Ovary (tissue), 9 donors: ENCODE data around the gene SLC16A14. TPM values are rescaled to one million over a fixed set of nuclear protein-coding genes. Genes with fewer than 3 reads are reported as not detected.

Experiments used
- DNase-seq, 5 donors: peaks; one replicate each; pipeline ENCODE4 v3.0.0-alpha.2; 2019 to 2020
- H3K27ac ChIP-seq, 2 donors: fragments of 200-600 bp; one replicate each; pipeline versions ENCODE4 v1.5.1 to v1.8.0; 2019 to 2022
- H3K27me3 ChIP-seq: fragments of 200-600 bp; one replicate; pipeline ENCODE4 v1.8.0; 2022
- H3K36me3 ChIP-seq: fragments of 200-600 bp; sonication (generic); one replicate; pipeline ENCODE4 v1.5.1; 2019
- H3K4me1 ChIP-seq: one replicate; pipeline ENCODE4 v1.8.1; 2013; ENCODE audit warnings: mild to moderate bottlenecking, moderate library complexity; ENCODE audit not compliant: insufficient read depth
- H3K4me3 ChIP-seq: fragments of 200-600 bp; sonication (generic); one replicate; pipeline ENCODE4 v1.5.1; 2017
- H3K9me3 ChIP-seq, 2 donors: fragments of 200-600 bp in 1 of 2; sonication (generic) in 1 of 2; one replicate each; pipeline versions ENCODE4 v1.5.1 to v1.8.1; 2013 to 2019; ENCODE audit warnings: mild to moderate bottlenecking in 1 of 2, moderate library complexity in 1 of 2
- CTCF ChIP-seq, 3 donors: fragments of 450-650 bp in 2 of 3; fragments of 200-600 bp in 1 of 3; IDR thresholded peaks; one replicate each; pipeline versions ENCODE4 v1.5.1 to v1.8.0; 2016 to 2022; ENCODE audit warnings: antibody characterized with exemption in 3 of 3, mild to moderate bottlenecking in 1 of 3
- EP300 ChIP-seq: sonication (generic); formaldehyde crosslinking; IDR thresholded peaks from one replicate; pipeline ENCODE4 v1.6.1; 2017; ENCODE audit warnings: antibody characterized with exemption
- POLR2A ChIP-seq: fragments of 450-650 bp; IDR thresholded peaks from one replicate; pipeline ENCODE4 v1.6.1; 2017; ENCODE audit warnings: antibody characterized with exemption, mild to moderate bottlenecking, moderate library complexity
- WGBS, 3 donors: extraction: QIAGEN DNeasy Blood & Tissue Kit in 1 of 3; methylation state at CpG; one replicate each; pipeline versions ENCODE4 v1.1.5 to v1.1.7; 2013 to 2017; 5-methylcytosine and 5-hydroxymethylcytosine counted together
- intact Hi-C, 4 donors: fragments of 100-400 bp; cut with DNase I; formaldehyde crosslinking; loops; one replicate each; pipeline versions ENCODE4 v1.11.0 to v1.15.1; 2022 to 2023
- polyA plus RNA-seq, 2 donors: library from polyadenylated mRNA; stranded (reverse); fragments of 200-250 nt in 1 of 2; fragments of 350-450 nt in 1 of 2; fragmentation: Illumina TruSeq in 1 of 2; extraction: RNeasy Lipid Tissue Mini Kit (QIAGEN cat#74804) in 1 of 2; gene quantifications; one replicate each; pipeline ENCODE4 v1.2.3, GENCODE V29; 2013 to 2014
- total RNA-seq, 7 donors: library from RNA; depleted of rRNA in 2 of 7; stranded (reverse); fragments of >200 nt in 2 of 7; fragmentation: NEBNext Ultra II Directional in 3 of 7; extraction: Animal tissue kit (Norgen Biotek cat#: 25700) in 3 of 7; gene quantifications; one replicate each; pipeline versions ENCODE4 v1.1.0 to v1.2.4, GENCODE V29; 2016 to 2023
- donor health status: DM: no; HTN: no; CAD: no; lungs with moderate emphysema.
- donor health status: DM: no; HTN: no; CAD: no.
- donor health status: Bipolar disorder and iron deficiency.
- donor health status: DM: yes; HTN: yes; CAD: no.
- donor health status: DM: no; HTN: no; CAD: no.
- donor health status: DM: yes; HTN: yes; CAD: no.

SLC16A14 gene
- total and polyA plus RNA-seq, 9 donors: 3.4 to 29.8 (median 11.2) TPM

- WGBS, 3 donors: 36 to 62% (median 42%) methylated on average over 8 of the region's 8 CpGs
Observed at GRCh38 chr2:230075988-230076631, 7.4 kb upstream of the SLC16A14 start.

GRCh38 chr2:230071421-230071820 is 2.7 kb upstream of the SLC16A14 start:
- peaks cover 5% of the 10 kb centered on the region for H3K4me1 ChIP-seq
- no peaks in the 10 kb centered on the region for H3K27me3 ChIP-seq
- H3K27ac ChIP-seq: no peak overlapping the region
- WGBS, 3 donors: 93 to 95% (median 94%) methylated on average over 7 of the region's 7 CpGs
- no peaks in the 10 kb centered on the region for H3K36me3 ChIP-seq
- TF ChIP-seq POLR2A (no peak), EP300 (no peak), CTCF (IDR thresholded peaks at IDR 0.05) (no peak)
- H3K4me3 ChIP-seq: no peak overlapping the region
- intact Hi-C loops: loop anchor here in 1 of 4 donors (5.0 kb wide), 1 partner anchor 86 kb away; no protein-coding TSS in a partner anchor
- H3K9me3 ChIP-seq: no peaks in the 10 kb centered on the region
- DNase-seq: no peak

More at GRCh38 chr2:230075988-230076631, 7.4 kb upstream of the SLC16A14 start:
- Histone ChIP-seq H3K27me3 (no peaks in the 10 kb centered on the region), H3K9me3 (no peaks in the 10 kb centered on the region), H3K36me3 (no peaks in the 10 kb centered on the region), H3K27ac (no peak overlapping the region), H3K4me1 (peaks cover 7% of the 10 kb centered on the region), H3K4me3 (no peak overlapping the region)
- intact Hi-C loops: no loop called here
- TF ChIP-seq POLR2A (no peak), EP300 (no peak), CTCF (IDR thresholded peaks at IDR 0.05) (no peak)
- DNase-seq: peak in 1 of 5 donors; percentile 40

- intact Hi-C loops: loop anchor here in 2 of 4 donors (5.0 to 10.0 kb wide), 3 partner anchors 55 to 93 kb away; no protein-coding TSS in a partner anchor
- no peak overlapping the region for H3K4me3 ChIP-seq
- no peaks in the 10 kb centered on the region for H3K9me3 ChIP-seq
- no peaks in the 10 kb centered on the region for H3K4me1 ChIP-seq
- 93 to 97% (median 95%) methylated on average over 6 of the region's 6 CpGs for WGBS, 3 donors
- H3K27me3 ChIP-seq: no peaks in the 10 kb centered on the region
- H3K27ac ChIP-seq: no peak overlapping the region
- no peaks in the 10 kb centered on the region for H3K36me3 ChIP-seq
- no peak for DNase-seq
- no peak for TF ChIP-seq EP300
- TF ChIP-seq POLR2A: no peak
- TF ChIP-seq CTCF (IDR thresholded peaks at IDR 0.05): no peak
Observed at GRCh38 chr2:230069402-230069801, 678 bp upstream of the SLC16A14 start.

GRCh38 chr2:230068016-230068650 is 591 bp downstream of the SLC16A14 start:
- peak overlapping the region; percentile 65 for H3K4me3 ChIP-seq
- no peaks in the 10 kb centered on the region for H3K9me3 ChIP-seq
- DNase-seq: peak; percentile 58 to 79 (median 75)
- 0 to 1% (median 0%) methylated on average over 30 to 60 of the region's 60 CpGs for WGBS, 3 donors
- intact Hi-C loops: loop anchor here in 2 of 4 donors (5.0 to 10.0 kb wide), 3 partner anchors 53 to 94 kb away; no protein-coding TSS in a partner anchor
- H3K4me1 ChIP-seq: no peaks in the 10 kb centered on the region
- H3K27me3 ChIP-seq: no peaks in the 10 kb centered on the region
- peak overlapping the region; percentile 47 to 92 for H3K27ac ChIP-seq
- no peaks in the 10 kb centered on the region for H3K36me3 ChIP-seq
- TF ChIP-seq CTCF (IDR thresholded peaks at IDR 0.05) (peak in 1 of 3 donors; percentile 31), POLR2A (no peak), EP300 (no peak)
